ENCODE results near the gene GNGT1.
"Not testable (repeated sequence)": the region's sequence is repeated elsewhere in the genome, so short reads cannot be mapped to it uniquely, and the experiment has no call there.

The GNGT1 gene

DNA sequence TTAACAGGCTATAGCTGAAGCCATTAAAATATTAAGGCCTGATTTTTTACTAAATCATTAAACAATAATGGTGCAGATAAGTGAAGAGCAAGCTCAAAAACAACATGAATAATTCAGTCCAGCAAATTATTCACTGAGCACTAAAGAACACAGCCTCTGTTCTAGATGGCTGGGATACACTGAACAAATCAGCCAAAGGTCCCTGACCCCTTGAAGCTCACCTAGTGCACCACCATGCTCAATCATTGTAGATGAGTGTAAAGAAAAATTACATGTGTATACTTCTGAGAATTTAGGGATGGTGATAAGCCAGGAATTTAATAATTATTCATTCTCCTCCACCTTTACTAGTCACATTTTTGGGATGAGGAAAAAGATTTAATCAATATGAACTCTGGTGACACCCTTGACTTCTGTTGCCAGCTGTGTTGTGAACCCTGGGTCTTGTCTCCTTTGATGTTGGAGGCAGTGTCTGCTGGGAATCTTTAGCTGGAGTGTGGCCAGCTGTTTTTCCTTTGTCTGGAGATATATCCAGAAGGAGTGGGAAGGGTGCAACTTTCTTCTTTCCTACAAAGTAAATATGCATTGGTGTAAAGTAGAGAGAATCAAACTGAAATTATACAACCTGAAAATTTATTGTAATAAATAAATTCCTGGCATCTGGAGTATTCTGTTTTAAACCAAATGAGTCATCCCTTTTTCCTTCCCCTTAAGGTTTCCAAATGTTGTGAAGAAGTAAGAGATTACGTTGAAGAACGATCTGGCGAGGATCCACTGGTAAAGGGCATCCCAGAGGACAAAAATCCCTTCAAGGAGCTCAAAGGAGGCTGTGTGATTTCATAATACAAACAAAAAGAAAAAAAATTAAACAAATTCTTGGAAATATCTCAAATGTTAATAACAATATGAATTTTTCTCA, 4.0 kb downstream of the GNGT1 start:
- no peak overlapping the region for H3K27ac ChIP-seq
- TF ChIP-seq ZFX (IDR thresholded peaks at IDR 0.05) (no peak), CTCF (conservative IDR thresholded peaks at IDR 0.05) (no peak)

GRCh38 chr7:93911242-93911641, 4.9 kb downstream of the GNGT1 start:
- H3K27ac ChIP-seq, result not testable (repeated sequence)

- not testable (repeated sequence) for H3K27ac ChIP-seq
Measured at GRCh38 chr7:93911661-93912060, 5.3 kb downstream of the GNGT1 start.

DNA sequence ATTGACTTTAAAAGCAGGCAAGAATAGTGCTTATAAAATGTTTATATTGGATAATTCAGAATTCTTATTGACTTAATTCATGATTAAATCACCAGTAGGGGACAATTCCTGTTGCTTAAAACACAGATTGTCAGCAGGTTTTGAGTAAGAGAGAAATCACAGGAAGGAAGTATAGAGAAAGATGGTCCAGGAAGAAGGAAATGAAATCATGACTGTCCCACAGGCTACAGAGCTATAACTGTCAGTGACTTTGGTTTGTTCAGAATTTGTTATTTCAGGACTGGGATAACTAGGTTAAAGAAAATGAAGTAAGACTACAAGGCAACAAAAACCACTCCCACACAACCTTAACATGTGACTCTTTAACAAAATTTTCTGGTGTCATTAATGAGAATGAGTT, 6.8 kb downstream of the GNGT1 start:
- no peak overlapping the region for H3K27ac ChIP-seq
- no peak for TF ChIP-seq ZFX (IDR thresholded peaks at IDR 0.05)
- no peak for TF ChIP-seq CTCF (conservative IDR thresholded peaks at IDR 0.05)

- no peak overlapping the region for H3K27ac ChIP-seq
- TF ChIP-seq CTCF (conservative IDR thresholded peaks at IDR 0.05), result no peak
- TF ChIP-seq ZFX (IDR thresholded peaks at IDR 0.05), result no peak
Measured at GRCh38 chr7:93914581-93915066, 8.3 kb downstream of the GNGT1 start.

- H3K27ac ChIP-seq, result not testable (repeated sequence)
Measured at GRCh38 chr7:93915206-93915842, 9.0 kb downstream of the GNGT1 start.

DNA sequence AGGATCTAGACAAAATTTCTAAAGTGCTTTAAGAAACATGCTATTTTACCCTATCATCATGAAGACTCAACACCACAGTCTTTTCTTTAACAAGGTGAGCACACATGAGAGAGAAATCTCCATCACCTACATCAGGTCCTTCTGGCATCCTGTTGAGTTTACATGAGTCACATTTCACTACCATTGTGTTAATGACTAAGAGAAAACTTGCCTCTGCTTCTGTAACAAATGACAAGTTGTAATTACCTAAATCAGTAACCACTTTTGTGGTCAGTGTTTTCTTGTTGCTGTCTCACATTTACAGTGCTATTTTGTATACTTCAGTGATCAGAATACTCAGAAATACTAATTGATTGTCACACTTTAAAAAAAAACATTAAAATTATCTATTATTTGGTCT, 9.5 kb downstream of the GNGT1 start:
- not testable (repeated sequence) for H3K27ac ChIP-seq

DNA sequence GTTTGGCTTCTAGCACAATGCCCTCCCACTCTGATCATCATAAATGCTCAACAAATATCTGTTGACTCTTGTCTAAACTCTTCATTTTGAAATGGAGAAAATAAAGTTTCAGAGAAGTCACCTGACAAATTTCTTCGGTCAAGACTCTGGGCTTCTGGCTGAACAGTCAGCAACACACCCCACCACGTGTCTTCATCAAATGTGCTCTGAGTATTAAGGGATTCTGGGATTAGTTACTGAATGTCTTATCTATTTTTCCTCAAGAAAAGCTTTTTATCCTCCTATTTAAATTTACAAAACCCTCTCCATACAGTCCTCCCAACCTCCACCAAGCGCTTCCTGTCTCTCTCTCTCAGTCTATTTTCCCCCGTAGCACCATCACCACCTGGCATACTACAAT, 9.9 kb downstream of the GNGT1 start:
- not testable (repeated sequence) for H3K27ac ChIP-seq

DNA sequence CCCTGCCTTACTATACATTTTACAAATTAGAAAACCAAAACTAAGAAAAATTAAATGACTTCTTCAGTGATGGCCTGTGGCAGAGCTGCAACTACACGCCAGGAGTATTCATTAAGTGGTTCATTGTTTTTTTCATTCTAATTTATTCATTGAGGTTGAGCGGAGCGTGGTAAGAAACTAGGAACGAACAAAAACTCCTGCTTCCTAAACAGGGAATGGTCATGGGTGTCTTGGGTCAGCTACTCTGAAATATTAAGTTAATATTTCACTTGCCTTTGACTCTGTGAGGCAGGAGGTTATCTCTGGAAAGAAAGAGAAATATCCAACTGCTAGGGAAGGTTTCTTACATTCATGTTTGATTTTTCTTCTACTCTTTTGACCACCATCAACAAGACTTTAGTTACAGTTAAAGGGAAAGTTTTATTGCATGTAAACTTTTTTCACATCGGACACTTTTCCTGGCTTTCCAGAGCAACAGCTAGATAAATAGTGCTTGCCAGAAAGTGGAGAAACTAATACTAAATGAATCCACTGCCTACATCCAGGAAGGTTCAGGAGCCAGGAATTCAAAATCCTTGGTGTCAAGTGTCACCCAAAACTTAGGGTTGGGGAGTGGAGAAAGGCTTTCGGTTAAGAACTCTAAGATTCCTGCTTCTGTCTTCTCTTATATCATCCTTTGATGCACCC, 14.3 kb downstream of the GNGT1 start:
- H3K27ac ChIP-seq, result no peak overlapping the region
- TF ChIP-seq ZFX (IDR thresholded peaks at IDR 0.05) (no peak), CTCF (conservative IDR thresholded peaks at IDR 0.05) (no peak)

- TF ChIP-seq CTCF (conservative IDR thresholded peaks at IDR 0.05) (no peak), ZFX (IDR thresholded peaks at IDR 0.05) (no peak)
- no peak overlapping the region for H3K27ac ChIP-seq
Measured at GRCh38 chr7:93921186-93921585, 14.8 kb downstream of the GNGT1 start.

Data from C4-2B (cell line).